K562 (cell line): ENCODE measurements around the gene TBC1D2. TPM values are rescaled to one million over a fixed set of nuclear protein-coding genes. Genes with fewer than 3 reads are reported as not detected.

ENCODE experiments used
- PHB ChIP-seq: fragments of 250-450 bp; sonication (Bioruptor Pico); IDR thresholded peaks from 2 replicates; pipeline ENCODE4 v1.5.0; 2021
- PHF20 ChIP-seq: fragments of 450-650 bp; IDR thresholded peaks from 2 replicates; pipeline ENCODE4 v1.6.1; 2018; ENCODE audit not compliant: partially characterized antibody
- SLC30A9 ChIP-seq: fragments of 250-450 bp; sonication (Bioruptor Pico); IDR thresholded peaks from 2 replicates; pipeline ENCODE4 v1.8.0; 2022; ENCODE audit warnings: mild to moderate bottlenecking, moderate library complexity
- TEAD4 ChIP-seq, 2 experiments: sonication (generic) in 1 of 2; formaldehyde crosslinking in 1 of 2; IDR thresholded peaks; 2 replicates each; pipeline versions ENCODE4 v1.6.1 to v1.8.0; 2012 to 2022; ENCODE audit warnings: borderline replicate concordance in 1 of 2, inconsistent platforms in 1 of 2, low read length in 1 of 2, mild to moderate bottlenecking in 1 of 2, missing genetic modification reagents in 1 of 2
- polyA plus RNA-seq, 8 experiments: library from polyadenylated mRNA; depleted of rRNA in 4 of 8; stranded (reverse) in 5 of 8; unstranded in 3 of 8; fragments of >200 nt; fragmentation: Nextera tagmentation in 2 of 8; fragmentation: Illumina TruSeq in 1 of 8; extraction: Ambion mirVana in 2 of 8; extraction: Trizol in 1 of 8; gene quantifications; 2 replicates each; pipeline versions ENCODE4 v1.2.1 to v1.2.3, GENCODE V29; 2011 to 2014; ENCODE audit warnings: inconsistent platforms in 1 of 8, missing spikeins in 1 of 8
- total RNA-seq, 7 experiments: library from RNA; depleted of rRNA in 6 of 7; stranded (reverse); fragments of >200 nt in 6 of 7; fragmentation: Illumina TruSeq in 2 of 7; extraction: Trizol in 2 of 7; gene quantifications; 2 replicates each; pipeline versions ENCODE4 v1.2.1 to v1.2.3, GENCODE V29; 2011 to 2021; ENCODE audit warnings: low replicate concordance in 1 of 7
- TF ChIP-seq, protein P1 (sequence below), 2 experiments: fragments of 450-650 bp in 1 of 2; sonication (generic) in 1 of 2; formaldehyde crosslinking in 1 of 2; IDR thresholded peaks; 2 replicates each; pipeline versions ENCODE4 v1.7.1 to v1.9.0; 2016 to 2022; ENCODE audit warnings: inconsistent platforms in 1 of 2, mild to moderate bottlenecking in 1 of 2, missing genetic modification reagents in 1 of 2

The TBC1D2 gene
- total and polyA plus RNA-seq, 9 of the 15 experiments (the other 6 are each of a cell fraction or from before 2014, with no cell fraction given), result 0.10 to 7.0 (median 2.5) TPM

DNA sequence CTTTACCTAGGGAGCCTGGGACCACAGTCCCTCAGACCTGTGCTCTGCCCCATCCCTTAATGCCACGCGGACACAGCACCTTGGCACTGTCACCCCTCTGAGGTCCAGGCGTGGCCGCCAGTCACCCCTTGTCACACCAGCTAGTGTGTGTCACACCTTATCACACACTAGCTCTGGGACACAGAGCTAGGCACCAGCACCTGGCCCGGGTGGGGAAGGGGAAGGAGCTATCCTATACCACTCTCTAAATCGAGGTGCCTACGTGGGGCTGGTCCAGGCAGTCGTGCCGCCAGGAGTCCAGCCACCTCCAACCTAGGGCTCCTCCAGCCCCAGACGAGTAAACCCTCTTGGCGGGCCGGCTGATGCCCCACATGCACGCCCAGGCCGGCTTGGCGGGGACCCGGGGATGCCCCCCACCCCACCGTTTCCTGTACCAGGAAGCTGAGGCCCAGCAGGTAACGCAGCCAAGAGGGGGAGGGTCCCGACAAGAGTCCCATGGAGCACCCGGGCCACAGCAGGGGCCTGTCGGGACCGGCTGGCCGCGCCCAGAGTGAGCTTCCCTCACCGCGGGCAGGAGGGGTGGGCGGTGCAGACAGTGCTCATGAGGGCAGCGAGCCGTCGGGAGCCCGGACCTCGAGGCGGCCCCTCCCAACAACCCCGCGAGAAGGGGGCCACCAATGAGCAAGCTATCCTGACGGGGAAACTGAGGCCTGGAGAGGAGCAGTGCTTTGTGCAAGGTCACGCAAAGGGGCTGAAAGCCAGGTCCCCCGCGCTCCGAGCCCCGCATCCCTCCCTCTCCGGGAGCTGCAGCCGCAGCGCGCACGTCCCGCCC, 63.6 kb downstream of the TBC1D2 start (continued):
- TF ChIP-seq TEAD4 (IDR thresholded peaks at IDR 0.05; ENCODE audit: low read length) (no peak), TEAD4 (CRISPR knock-in tag; IDR thresholded peaks at IDR 0.05; ENCODE audit: borderline replicate concordance) (no peak), SLC30A9 (CRISPR knock-in tag) (no peak), PHB (CRISPR knock-in tag) (no peak), PHF20 (no peak)
- TF ChIP-seq, protein P1, sequence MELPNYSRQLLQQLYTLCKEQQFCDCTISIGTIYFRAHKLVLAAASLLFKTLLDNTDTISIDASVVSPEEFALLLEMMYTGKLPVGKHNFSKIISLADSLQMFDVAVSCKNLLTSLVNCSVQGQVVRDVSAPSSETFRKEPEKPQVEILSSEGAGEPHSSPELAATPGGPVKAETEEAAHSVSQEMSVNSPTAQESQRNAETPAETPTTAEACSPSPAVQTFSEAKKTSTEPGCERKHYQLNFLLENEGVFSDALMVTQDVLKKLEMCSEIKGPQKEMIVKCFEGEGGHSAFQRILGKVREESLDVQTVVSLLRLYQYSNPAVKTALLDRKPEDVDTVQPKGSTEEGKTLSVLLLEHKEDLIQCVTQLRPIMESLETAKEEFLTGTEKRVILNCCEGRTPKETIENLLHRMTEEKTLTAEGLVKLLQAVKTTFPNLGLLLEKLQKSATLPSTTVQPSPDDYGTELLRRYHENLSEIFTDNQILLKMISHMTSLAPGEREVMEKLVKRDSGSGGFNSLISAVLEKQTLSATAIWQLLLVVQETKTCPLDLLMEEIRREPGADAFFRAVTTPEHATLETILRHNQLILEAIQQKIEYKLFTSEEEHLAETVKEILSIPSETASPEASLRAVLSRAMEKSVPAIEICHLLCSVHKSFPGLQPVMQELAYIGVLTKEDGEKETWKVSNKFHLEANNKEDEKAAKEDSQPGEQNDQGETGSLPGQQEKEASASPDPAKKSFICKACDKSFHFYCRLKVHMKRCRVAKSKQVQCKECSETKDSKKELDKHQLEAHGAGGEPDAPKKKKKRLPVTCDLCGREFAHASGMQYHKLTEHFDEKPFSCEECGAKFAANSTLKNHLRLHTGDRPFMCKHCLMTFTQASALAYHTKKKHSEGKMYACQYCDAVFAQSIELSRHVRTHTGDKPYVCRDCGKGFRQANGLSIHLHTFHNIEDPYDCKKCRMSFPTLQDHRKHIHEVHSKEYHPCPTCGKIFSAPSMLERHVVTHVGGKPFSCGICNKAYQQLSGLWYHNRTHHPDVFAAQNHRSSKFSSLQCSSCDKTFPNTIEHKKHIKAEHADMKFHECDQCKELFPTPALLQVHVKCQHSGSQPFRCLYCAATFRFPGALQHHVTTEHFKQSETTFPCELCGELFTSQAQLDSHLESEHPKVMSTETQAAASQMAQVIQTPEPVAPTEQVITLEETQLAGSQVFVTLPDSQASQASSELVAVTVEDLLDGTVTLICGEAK (IDR thresholded peaks at IDR 0.05), result no peak
- TF ChIP-seq, protein P1 (CRISPR knock-in tag; IDR thresholded peaks at IDR 0.05), result no peak
